Gastrocnemius medialis (tissue), 4 donors: ENCODE measurements around the gene PTEN. TPM values are rescaled to one million over a fixed set of nuclear protein-coding genes. Genes with fewer than 3 reads are reported as not detected.

ENCODE experiments used
- ATAC-seq, 2 donors: fragments of 150-250 bp; one replicate each; pipeline ENCODE4 v1.9.1; 2016
- DNase-seq, 2 donors: peaks; one replicate each; pipeline ENCODE4 v3.0.0-alpha.2; 2019
- H3K27ac ChIP-seq, 4 donors: fragments of 200-600 bp; sonication (generic); 1 replicate in 1 of 4; 2 replicates in 3 of 4; pipeline ENCODE4 v1.5.1; 2016 to 2018; ENCODE audit warnings: mild to moderate bottlenecking in 2 of 4, moderate library complexity in 1 of 4
- H3K27me3 ChIP-seq, 3 donors: fragments of 200-600 bp; sonication (generic) in 2 of 3; 1 replicate in 1 of 3; 2 replicates in 2 of 3; pipeline versions ENCODE4 v1.5.1 to v1.6.0; 2016 to 2019; ENCODE audit warnings: mild to moderate bottlenecking in 1 of 3, moderate library complexity in 1 of 3
- H3K36me3 ChIP-seq, 2 donors: fragments of 200-600 bp; sonication (generic) in 1 of 2; one replicate each; pipeline ENCODE4 v1.5.1; 2017 to 2018
- H3K4me1 ChIP-seq, 2 donors: fragments of 200-600 bp; sonication (generic) in 1 of 2; one replicate each; pipeline ENCODE4 v1.5.1; 2016 to 2017; ENCODE audit warnings: mild to moderate bottlenecking in 2 of 2
- H3K4me3 ChIP-seq, 4 donors: fragments of 200-600 bp; sonication (generic) in 3 of 4; 1 replicate in 1 of 4; 2 replicates in 3 of 4; pipeline ENCODE4 v1.5.1; 2016 to 2019; ENCODE audit warnings: mild to moderate bottlenecking in 2 of 4
- H3K9me3 ChIP-seq, 3 donors: fragments of 200-600 bp; sonication (generic) in 2 of 3; 1 replicate in 1 of 3; 2 replicates in 2 of 3; pipeline ENCODE4 v1.5.1; 2016 to 2019
- CTCF ChIP-seq, 5 experiments: fragments of 450-650 bp in 3 of 5; fragments of 200-600 bp in 2 of 5; sonication (generic) in 2 of 5; IDR thresholded peaks in 4 of 5; conservative IDR thresholded peaks in 1 of 5; 1 replicate in 4 of 5; 2 replicates in 1 of 5; pipeline ENCODE4 v1.5.1; 2016 to 2019; ENCODE audit warnings: antibody characterized with exemption in 5 of 5, mild to moderate bottlenecking in 3 of 5, moderate library complexity in 3 of 5
- POLR2A ChIP-seq, 2 donors: fragments of 450-650 bp; IDR thresholded peaks; one replicate each; pipeline ENCODE4 v1.6.1; 2017; ENCODE audit warnings: antibody characterized with exemption in 2 of 2, mild to moderate bottlenecking in 2 of 2, moderate library complexity in 2 of 2
- in situ Hi-C, 4 donors: fragments of 200-750 bp; cut with MboI; loops; one replicate each; pipeline versions ENCODE4 v1.15.0 to v1.8.0; 2017; ENCODE audit warnings: low sequenced_read_pairs in 4 of 4
- intact Hi-C: fragments of 100-400 bp; cut with DNase I; formaldehyde crosslinking; loops from one replicate; pipeline ENCODE4 v1.15.1; 2023; ENCODE audit warnings: low total_unique reads
- total RNA-seq, 4 donors: library from RNA; depleted of rRNA; stranded (reverse); fragments of >200 nt; gene quantifications; one replicate each; pipeline versions ENCODE4 v1.1.0 to v1.2.3, GENCODE V29; 2016

PTEN gene
- total RNA-seq, 4 donors from 2014 or later, result 32.2 to 54.5 (median 41.5) TPM

- no peaks in the 10 kb centered on the region for H3K36me3 ChIP-seq
Measured at GRCh38 chr10:87841186-87841585, 22.2 kb upstream of the PTEN start.

DNA sequence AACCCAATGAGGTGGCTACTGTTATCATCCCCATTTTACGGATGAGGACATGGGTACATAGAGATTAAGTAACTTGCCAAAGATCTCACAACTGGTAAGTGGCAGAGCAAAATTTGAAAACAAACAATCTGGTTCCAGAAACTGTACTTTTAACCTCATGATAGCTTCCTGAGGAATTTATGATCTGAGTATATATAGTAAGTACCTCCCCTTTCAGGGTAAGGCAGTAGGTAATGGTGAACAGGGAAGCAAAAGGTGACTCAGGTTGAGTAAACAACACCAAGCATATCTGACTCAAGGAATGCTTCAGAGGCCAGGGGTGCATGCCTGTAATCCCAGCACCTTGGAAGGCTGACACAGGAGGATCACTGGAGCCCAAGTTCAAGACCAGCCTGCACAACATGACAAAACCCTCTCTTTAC, 21.2 kb upstream of the PTEN start:
- Histone ChIP-seq H3K4me1 (no peaks in the 10 kb centered on the region), H3K36me3 (no peaks in the 10 kb centered on the region), H3K27me3 (no peaks in the 10 kb centered on the region), H3K27ac (no peak overlapping the region), H3K4me3 (no peak overlapping the region), H3K9me3 (no peaks in the 10 kb centered on the region)
- intact Hi-C loops (no loop called here), in situ Hi-C loops (loop anchor here in 1 of 4 donors (25.0 kb wide), 1 partner anchor 720 kb away; no protein-coding TSS in a partner anchor)
- ATAC-seq (no peak), DNase-seq (no peak)
- TF ChIP-seq CTCF (IDR thresholded peaks at IDR 0.05 in 4 of 5, conservative IDR thresholded peaks at IDR 0.05 in 1 of 5), result no peak
- no peak for TF ChIP-seq POLR2A (IDR thresholded peaks at IDR 0.05)

More at GRCh38 chr10:87841186-87841585, 22.2 kb upstream of the PTEN start:
- no peak overlapping the region for H3K27ac ChIP-seq
- H3K4me3 ChIP-seq, result no peak overlapping the region
- H3K4me1 ChIP-seq, result no peaks in the 10 kb centered on the region
- TF ChIP-seq CTCF (IDR thresholded peaks at IDR 0.05 in 4 of 5, conservative IDR thresholded peaks at IDR 0.05 in 1 of 5) (no peak), POLR2A (IDR thresholded peaks at IDR 0.05) (no peak)
- H3K9me3 ChIP-seq, result no peaks in the 10 kb centered on the region
- in situ Hi-C loops (loop anchor here in 1 of 4 donors (25.0 kb wide), 1 partner anchor 721 kb away; no protein-coding TSS in a partner anchor), intact Hi-C loops (no loop called here)
- H3K27me3 ChIP-seq, result no peaks in the 10 kb centered on the region
- ATAC-seq (no peak), DNase-seq (no peak)

- in situ Hi-C loops, result loop anchor here in 1 of 4 donors (25.0 kb wide), 1 partner anchor 719 kb away; no protein-coding TSS in a partner anchor
- H3K4me3 ChIP-seq, result no peak overlapping the region
- no peak overlapping the region for H3K27ac ChIP-seq
- no peaks in the 10 kb centered on the region for H3K36me3 ChIP-seq
- TF ChIP-seq CTCF (IDR thresholded peaks at IDR 0.05 in 4 of 5, conservative IDR thresholded peaks at IDR 0.05 in 1 of 5) (no peak), POLR2A (IDR thresholded peaks at IDR 0.05) (no peak)
- H3K9me3 ChIP-seq, result no peaks in the 10 kb centered on the region
- no peaks in the 10 kb centered on the region for H3K27me3 ChIP-seq
- DNase-seq (no peak), ATAC-seq (no peak)
- no peaks in the 10 kb centered on the region for H3K4me1 ChIP-seq
- intact Hi-C loops, result no loop called here
Measured at GRCh38 chr10:87842776-87843497, 20.5 kb upstream of the PTEN start.

- TF ChIP-seq POLR2A (IDR thresholded peaks at IDR 0.05), result no peak
- no peak for TF ChIP-seq CTCF (IDR thresholded peaks at IDR 0.05 in 4 of 5, conservative IDR thresholded peaks at IDR 0.05 in 1 of 5)
- intact Hi-C loops (no loop called here), in situ Hi-C loops (loop anchor here in 1 of 4 donors (25.0 kb wide), 1 partner anchor 719 kb away; no protein-coding TSS in a partner anchor)
- Histone ChIP-seq H3K27ac (no peak overlapping the region), H3K36me3 (no peaks in the 10 kb centered on the region), H3K4me1 (no peaks in the 10 kb centered on the region), H3K9me3 (no peaks in the 10 kb centered on the region), H3K27me3 (no peaks in the 10 kb centered on the region), H3K4me3 (no peak overlapping the region)
- ATAC-seq, result no peak
- no peak for DNase-seq
Measured at GRCh38 chr10:87843714-87844113, 19.7 kb upstream of the PTEN start.
